ENCODE results near the gene SERPINB10. TPM values are rescaled to one million over a fixed set of nuclear protein-coding genes. Genes with fewer than 3 reads are reported as not detected.

The SERPINB10 gene
- total RNA-seq (under 1 TPM; 0.63 to 0.64 TPM), polyA plus RNA-seq (under 1 TPM in 1 of 2 donors, not detected in 1; 0.96 TPM)
- long read RNA-seq, donor 1: 0 reads
- long read RNA-seq, donor 2: 0 reads
- long read RNA-seq, donor 3: 0 reads
- long read RNA-seq, donor 4: 0 reads
- long read RNA-seq, donor 5: 0 reads

GRCh38 chr18:63907664-63908063, at the start of gene SERPINB10:
TSS of gene SERPINB10 (plus strand) at chr18:63907958. CDS start at chr18:63915511, 7,553 bp downstream.
- no peak within 1 kb of the TSS for H3K4me3 ChIP-seq
- TF ChIP-seq CTCF (IDR thresholded peaks at IDR 0.05; ENCODE audit: control extremely low read depth, extremely low read depth): no peak
- H3K4me1 ChIP-seq (ENCODE audit: control insufficient read depth in 5 of 5, insufficient read depth in 5 of 5, low read length in 5 of 5): no peaks in the 10 kb centered on the region
- ATAC-seq (ENCODE audit: insufficient read depth, low FRiP score): no peak
- H3K9ac ChIP-seq (ENCODE audit: insufficient read depth in 1 of 2, low read length in 2 of 2): no peak within 1 kb of the TSS
- no peaks in the 10 kb centered on the region for H3K36me3 ChIP-seq (ENCODE audit: control insufficient read depth in 4 of 4, insufficient read depth in 4 of 4, low read length in 4 of 4)
- H3K9me3 ChIP-seq (ENCODE audit: control insufficient read depth in 4 of 4, insufficient read depth in 3 of 4, low read length in 3 of 4): no peaks in the 10 kb centered on the region
- DNase-seq: no peak
- H3K27me3 ChIP-seq (ENCODE audit: control insufficient read depth in 3 of 3, insufficient read depth in 3 of 3, low read length in 2 of 3): no peaks in the 10 kb centered on the region
- H3K27ac ChIP-seq (ENCODE audit: low read depth in 1 of 2, low read length in 1 of 2): no peak within 1 kb of the TSS

- Histone ChIP-seq H3K27me3 (ENCODE audit: control insufficient read depth in 3 of 3, insufficient read depth in 3 of 3, low read length in 2 of 3) (no peaks in the 10 kb centered on the region), H3K9me3 (ENCODE audit: control insufficient read depth in 4 of 4, insufficient read depth in 3 of 4, low read length in 3 of 4) (peaks cover 0 to 6% (median 1%) of the 10 kb centered on the region in 4 donors), H3K4me1 (ENCODE audit: control insufficient read depth in 5 of 5, insufficient read depth in 5 of 5, low read length in 5 of 5) (no peaks in the 10 kb centered on the region), H3K4me3 (no peak overlapping the region), H3K9ac (ENCODE audit: insufficient read depth in 1 of 2, low read length in 2 of 2) (no peak overlapping the region), H3K27ac (ENCODE audit: low read depth in 1 of 2, low read length in 1 of 2) (no peak overlapping the region), H3K36me3 (ENCODE audit: control insufficient read depth in 4 of 4, insufficient read depth in 4 of 4, low read length in 4 of 4) (no peaks in the 10 kb centered on the region)
- DNase-seq (no peak), ATAC-seq (ENCODE audit: insufficient read depth, low FRiP score) (no peak)
- WGBS, 2 donors: 14 to 29% methylated on average over 1 of the region's 1 CpG
- no peak for TF ChIP-seq CTCF (IDR thresholded peaks at IDR 0.05; ENCODE audit: control extremely low read depth, extremely low read depth)
Observed at GRCh38 chr18:63858456-63858855, 49.3 kb upstream of the SERPINB10 start.

- no peak overlapping the region for H3K27ac ChIP-seq (ENCODE audit: low read depth in 1 of 2, low read length in 1 of 2)
- no peaks in the 10 kb centered on the region for H3K4me1 ChIP-seq (ENCODE audit: control insufficient read depth in 5 of 5, insufficient read depth in 5 of 5, low read length in 5 of 5)
- H3K36me3 ChIP-seq (ENCODE audit: control insufficient read depth in 4 of 4, insufficient read depth in 4 of 4, low read length in 4 of 4): no peaks in the 10 kb centered on the region
- H3K9ac ChIP-seq (ENCODE audit: insufficient read depth in 1 of 2, low read length in 2 of 2): no peak overlapping the region
- ATAC-seq (ENCODE audit: insufficient read depth, low FRiP score): no peak
- peaks cover 0 to 6% (median 1%) of the 10 kb centered on the region in 4 donors for H3K9me3 ChIP-seq (ENCODE audit: control insufficient read depth in 4 of 4, insufficient read depth in 3 of 4, low read length in 3 of 4)
- H3K4me3 ChIP-seq: no peak overlapping the region
- DNase-seq: no peak
- 57 to 76% methylated on average over 2 of the region's 2 CpGs for WGBS, 2 donors
- TF ChIP-seq CTCF (IDR thresholded peaks at IDR 0.05; ENCODE audit: control extremely low read depth, extremely low read depth): no peak
- no peaks in the 10 kb centered on the region for H3K27me3 ChIP-seq (ENCODE audit: control insufficient read depth in 3 of 3, insufficient read depth in 3 of 3, low read length in 2 of 3)
Observed at GRCh38 chr18:63859781-63860475, 47.8 kb upstream of the SERPINB10 start.

Measured in lung (tissue), 16 donors.